Effector CD4-positive, alpha-beta T cell (primary cell): Measurements from ENCODE around the gene SIPA1L3.
"Not testable (repeated sequence)": the region's sequence is repeated elsewhere in the genome, so short reads cannot be mapped to it uniquely, and the experiment has no call there.

Source experiments
- DNase-seq: peaks from one replicate; pipeline ENCODE4 v3.0.0-alpha.2; 2020

The SIPA1L3 gene

GRCh38 chr19:38223617-38224013, 316.6 kb downstream of the SIPA1L3 start:
- DNase-seq, result no peak

DNA sequence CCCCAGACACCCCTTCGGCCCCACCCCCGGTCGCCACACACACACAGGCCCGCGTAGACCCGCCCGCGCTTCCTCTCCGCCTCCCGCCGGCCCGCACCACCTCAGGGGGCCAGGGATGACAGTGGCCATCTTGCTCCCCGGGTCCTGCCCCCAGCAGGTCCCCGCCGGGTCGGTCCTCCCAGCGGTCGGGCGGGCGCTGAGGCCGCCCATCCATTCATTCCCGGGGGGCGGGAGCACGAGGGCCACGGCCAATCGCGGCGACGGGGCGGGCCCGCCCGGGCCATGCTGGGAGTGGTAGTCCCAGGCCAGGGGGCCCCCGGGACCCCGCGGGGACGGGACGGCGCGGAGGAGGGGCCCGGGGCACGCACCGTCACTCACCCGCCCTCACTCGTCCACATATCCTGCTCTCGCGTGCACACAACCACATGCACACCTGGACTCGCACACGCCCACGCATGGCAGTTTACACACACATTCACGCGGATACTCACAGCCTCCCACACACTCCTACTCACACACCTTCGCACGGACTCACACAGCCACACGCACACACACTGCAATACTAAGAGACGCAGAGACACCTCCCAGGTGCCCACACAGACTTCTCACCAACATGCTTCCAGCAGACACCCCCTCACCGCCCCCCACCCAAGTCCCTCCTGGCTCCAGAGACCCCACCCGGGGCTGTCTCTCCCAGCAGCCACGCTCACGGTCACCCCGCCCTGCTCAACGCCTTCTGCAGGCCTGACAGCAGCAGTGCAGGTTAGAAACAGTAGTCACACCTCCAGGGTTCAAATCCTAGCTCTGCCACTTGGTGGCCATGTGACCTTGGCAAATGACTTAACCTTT, 317.2 kb downstream of the SIPA1L3 start, which contains the start of gene DPF1:
TSS of gene DPF1 (minus strand) at position 209 of the 849 bp plus-strand sequence. CDS start at position 129, 80 bp downstream.
- no peak for DNase-seq

GRCh38 chr19:38224863-38225218, 317.8 kb downstream of the SIPA1L3 start:
- DNase-seq, result not testable (repeated sequence)

DNA sequence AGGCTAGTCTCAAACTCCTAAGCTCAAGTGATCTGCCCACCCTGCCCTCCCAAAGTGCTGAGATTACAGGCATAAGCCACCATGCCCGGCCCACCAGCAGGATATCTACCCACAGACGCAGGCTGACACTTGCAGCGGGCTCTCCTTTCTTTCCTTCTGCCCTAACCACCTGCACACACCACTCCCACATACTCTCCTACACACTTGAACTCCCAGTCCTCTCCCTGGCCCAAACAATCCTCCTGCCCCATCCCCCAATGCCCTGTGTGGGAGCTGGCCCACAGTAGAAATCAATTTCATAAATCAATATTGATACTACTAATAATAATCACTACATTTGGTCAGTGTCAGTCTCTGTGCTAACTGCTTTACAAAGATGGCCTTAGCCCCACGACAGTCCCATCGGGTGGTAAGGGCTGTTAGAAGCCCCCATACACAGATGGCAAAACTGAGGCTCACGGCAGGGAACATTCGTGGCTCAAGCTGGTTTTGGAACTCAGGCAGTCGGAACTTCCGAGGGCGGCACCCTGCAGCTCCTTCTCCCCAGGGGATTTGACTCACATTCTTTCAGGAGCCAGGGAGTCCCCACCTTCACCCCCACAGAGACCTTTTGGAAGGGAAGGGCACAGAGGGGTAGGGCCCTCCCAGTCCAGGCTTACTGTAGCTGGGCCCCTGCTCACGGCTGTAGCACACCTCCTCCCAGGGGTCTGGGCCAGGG, 320.4 kb downstream of the SIPA1L3 start:
- DNase-seq, result no peak

DNA sequence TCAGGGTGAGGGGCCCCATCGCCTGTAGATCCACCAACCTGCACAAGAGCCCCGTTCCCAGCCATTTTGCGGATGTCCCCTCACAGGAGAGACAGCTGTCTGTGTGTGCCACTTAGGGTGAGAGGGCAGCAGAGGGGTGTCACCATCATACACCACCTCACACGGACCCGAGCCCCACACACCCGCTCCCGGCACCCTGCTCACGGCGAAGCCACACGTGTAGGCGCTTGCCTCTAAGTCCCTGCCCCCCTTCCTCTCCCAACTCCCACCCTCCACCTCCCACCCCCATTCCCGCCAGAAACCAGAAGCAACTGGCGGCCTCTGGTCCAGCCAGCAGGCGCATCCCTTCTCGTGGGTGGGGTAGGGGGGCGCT, 321.0 kb downstream of the SIPA1L3 start:
- DNase-seq, result no peak

DNA sequence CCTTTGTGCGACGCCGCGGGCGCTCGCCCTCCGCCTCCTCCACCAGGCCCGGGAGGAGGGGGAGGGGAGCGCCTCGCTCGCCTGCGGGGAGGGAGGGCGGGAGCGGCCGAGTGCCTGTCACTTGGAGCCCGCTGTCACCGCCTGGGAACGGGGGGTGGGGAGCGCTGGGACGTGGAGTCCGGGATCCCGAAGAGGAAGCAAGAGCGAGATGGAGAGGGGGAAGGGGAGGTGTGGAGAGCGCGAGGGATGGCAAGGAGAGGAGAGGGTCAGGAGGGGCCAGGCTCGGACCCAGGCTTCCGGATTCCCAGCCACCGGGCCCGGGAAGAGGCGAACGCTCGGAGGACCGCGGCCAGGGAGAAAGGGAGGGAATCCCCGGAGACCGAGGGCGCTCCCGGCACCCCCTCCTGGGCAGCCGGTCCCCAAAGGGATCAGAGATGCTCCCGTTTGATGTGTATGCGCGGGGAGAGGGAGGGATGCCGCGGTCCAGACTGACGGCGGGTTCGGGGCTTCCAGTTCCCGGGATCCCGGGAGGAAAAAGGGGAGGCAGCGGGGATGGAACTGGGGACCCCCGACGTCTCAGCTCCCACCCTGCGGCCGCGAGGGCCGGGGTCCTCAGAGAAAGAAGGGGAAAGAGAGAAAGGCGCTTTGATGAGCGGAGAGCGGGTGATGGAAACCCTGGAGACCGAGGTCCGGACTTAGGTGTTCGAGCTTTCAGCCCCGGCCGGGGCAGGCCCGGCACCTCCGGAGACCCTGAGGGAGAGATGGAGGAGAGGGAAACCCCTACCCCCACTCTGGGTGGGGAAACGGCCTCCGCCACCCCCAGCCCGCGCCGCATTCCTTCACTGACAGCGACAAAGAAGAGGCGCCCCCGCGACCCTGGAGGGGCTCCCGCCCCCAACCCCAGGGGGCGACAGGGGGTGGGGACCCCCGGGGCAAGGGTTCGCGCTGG, 321.8 kb downstream of the SIPA1L3 start:
- DNase-seq, result no peak

GRCh38 chr19:38229585-38230073, 322.6 kb downstream of the SIPA1L3 start:
- DNase-seq, result peak; percentile 32

DNA sequence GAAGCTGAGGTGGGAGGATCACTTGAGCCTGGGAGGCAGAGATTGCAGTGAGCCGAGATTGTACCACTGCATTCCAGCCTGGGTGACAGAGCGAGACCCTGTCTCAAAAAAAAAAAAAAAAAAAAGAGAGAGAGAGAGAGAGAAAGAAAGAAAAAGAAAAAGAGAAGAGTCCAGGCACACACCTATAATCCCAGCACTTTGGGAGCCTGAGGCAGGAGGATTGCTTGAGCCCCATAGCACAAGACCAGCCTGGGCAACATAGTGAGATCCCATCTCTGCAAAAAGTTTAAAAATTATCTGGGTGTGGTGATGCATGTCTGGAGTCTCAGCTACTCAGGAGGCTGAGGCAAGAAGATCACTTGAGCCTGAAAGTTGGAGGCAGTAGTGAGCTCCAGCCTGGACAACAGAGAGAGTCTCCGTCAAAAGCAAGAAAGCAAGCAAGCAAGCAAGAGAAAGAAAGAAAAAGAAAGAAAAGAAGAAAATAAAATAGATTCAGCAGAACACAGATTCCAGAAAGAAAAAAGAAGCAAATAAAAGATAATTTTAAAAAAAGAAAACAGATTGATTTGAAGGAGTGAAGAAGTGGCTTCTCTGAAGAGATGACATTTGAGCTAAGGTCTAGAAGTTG, 323.6 kb downstream of the SIPA1L3 start:
- DNase-seq, result not testable (repeated sequence)

- DNase-seq, result no peak
Measured at GRCh38 chr19:38231918-38232317, 324.9 kb downstream of the SIPA1L3 start.

GRCh38 chr19:38233740-38234251, 326.8 kb downstream of the SIPA1L3 start:
- DNase-seq, result peak; percentile 69

- no peak for DNase-seq
Measured at GRCh38 chr19:38234615-38235014, 327.6 kb downstream of the SIPA1L3 start.

GRCh38 chr19:38239816-38240215, 332.8 kb downstream of the SIPA1L3 start:
- no peak for DNase-seq

DNA sequence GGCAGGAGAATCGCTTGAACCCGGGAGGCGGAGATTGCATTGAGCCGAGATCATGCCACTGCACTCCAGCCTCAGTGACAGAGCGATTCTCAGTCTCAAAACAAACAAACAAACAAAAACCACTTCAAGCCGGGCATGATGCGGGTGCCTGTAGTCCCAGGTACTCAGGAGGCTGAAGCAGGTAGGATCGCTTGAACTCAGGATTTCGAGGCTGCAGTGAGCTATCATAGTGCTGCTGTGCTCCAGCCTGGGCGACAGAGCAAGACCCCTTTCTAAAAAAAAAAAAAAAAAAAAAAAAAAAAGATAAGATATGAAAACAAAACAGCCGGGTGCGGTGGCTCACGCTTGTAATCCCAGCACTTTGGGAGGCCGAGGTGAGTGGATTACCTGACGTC, 336.3 kb downstream of the SIPA1L3 start:
- no peak for DNase-seq

DNA sequence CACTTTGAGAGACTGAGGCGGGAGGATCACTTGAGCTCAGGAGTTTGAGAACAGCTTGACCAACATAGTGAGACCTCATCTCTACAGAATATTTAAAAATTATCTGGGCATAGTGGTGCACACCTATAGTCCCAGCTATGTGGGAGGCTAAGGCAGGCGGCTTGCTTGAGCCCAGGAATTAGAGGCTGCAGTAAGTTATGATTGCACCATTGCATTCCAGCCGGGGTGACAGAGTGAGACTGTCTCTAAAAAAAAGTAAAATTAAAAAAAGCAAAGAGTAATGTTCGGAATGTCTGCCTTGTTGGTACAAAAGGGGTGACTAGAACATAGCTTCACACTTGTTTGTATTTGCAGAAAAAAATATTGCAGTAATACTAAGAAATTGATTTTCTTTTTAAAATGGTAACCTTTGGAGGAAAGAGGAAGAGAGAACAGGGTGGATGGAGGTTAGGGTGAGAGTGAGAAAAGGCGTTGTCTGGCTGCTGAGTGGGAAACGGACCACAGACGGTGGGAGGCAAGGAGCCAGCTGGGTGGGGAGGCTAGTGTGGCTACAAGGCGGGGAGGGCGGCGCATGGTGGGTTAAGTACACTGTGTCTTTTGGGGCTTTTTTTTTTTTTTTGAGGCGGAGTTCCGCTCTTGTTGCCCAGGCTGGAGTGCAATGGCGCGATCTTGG, 339.0 kb downstream of the SIPA1L3 start:
- DNase-seq, result no peak

GRCh38 chr19:38247126-38247525, 340.1 kb downstream of the SIPA1L3 start:
- no peak for DNase-seq

DNA sequence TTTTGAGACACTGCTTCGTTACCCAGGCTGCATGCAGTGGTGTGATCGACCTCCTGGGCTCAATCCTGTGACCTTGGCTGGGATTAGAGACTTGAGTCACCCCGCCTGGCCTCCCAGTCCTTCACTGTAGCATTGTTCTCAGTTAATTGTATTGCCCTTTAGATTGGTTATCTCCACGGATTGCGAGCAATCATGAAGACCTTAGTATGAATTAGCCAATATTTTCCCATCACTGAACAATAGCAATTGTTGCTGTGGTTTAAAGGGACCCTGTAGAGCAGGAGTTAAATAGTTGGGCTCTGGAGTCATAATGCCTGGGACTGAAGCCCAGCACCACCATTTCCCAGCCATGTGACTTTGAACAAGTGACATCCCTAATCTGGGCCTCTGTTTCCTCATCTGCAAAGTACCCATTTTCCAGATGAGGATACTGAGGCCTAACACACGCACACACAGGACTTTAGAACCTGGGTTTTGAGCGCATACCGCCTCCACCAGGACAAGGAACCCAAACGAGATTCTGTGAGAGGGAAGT, 340.8 kb downstream of the SIPA1L3 start:
- DNase-seq, result no peak

DNA sequence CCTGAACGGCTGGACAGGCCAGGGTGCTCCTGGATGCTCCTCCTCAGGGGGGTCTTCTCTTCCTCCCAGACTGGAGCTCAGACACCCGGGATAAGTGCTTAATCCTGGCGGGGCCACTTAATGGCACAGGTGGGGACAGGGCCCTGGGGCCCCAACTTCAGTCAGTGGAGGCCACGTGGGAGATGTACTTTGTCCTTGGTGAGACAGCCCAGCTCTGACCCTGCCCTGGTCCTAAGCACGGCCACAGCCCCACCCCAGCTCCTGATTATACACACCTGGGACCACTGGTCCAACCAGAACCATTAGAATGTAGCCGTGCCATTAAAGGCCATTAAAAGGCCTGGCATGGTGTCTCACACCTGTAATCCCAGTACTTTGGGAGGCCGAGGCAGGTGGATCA, 341.4 kb downstream of the SIPA1L3 start:
- no peak for DNase-seq

- no peak for DNase-seq
Measured at GRCh38 chr19:38250428-38250820, 343.4 kb downstream of the SIPA1L3 start.

- DNase-seq, result no peak
Measured at GRCh38 chr19:38250821-38251563, 344.0 kb downstream of the SIPA1L3 start.

- DNase-seq, result no peak
Measured at GRCh38 chr19:38251564-38252051, 344.6 kb downstream of the SIPA1L3 start.
